ENCODE results near the gene ZDHHC24.

GRCh38 chr11:66475349-66476172, 70.3 kb downstream of the ZDHHC24 start:
- TF ChIP-seq, protein P1, sequence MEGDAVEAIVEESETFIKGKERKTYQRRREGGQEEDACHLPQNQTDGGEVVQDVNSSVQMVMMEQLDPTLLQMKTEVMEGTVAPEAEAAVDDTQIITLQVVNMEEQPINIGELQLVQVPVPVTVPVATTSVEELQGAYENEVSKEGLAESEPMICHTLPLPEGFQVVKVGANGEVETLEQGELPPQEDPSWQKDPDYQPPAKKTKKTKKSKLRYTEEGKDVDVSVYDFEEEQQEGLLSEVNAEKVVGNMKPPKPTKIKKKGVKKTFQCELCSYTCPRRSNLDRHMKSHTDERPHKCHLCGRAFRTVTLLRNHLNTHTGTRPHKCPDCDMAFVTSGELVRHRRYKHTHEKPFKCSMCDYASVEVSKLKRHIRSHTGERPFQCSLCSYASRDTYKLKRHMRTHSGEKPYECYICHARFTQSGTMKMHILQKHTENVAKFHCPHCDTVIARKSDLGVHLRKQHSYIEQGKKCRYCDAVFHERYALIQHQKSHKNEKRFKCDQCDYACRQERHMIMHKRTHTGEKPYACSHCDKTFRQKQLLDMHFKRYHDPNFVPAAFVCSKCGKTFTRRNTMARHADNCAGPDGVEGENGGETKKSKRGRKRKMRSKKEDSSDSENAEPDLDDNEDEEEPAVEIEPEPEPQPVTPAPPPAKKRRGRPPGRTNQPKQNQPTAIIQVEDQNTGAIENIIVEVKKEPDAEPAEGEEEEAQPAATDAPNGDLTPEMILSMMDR (conservative IDR thresholded peaks at IDR 0.05; ENCODE audit: low read length) = no peak
- no peak for TF ChIP-seq EZH2phosphoT487 (IDR thresholded peaks at IDR 0.05; ENCODE audit: borderline replicate concordance)

All from Loucy (cell line).